WERI-Rb-1 (cell line): ENCODE measurements around the gene CACNB2.

ENCODE experiments used
- DNase-seq: peaks from one replicate; pipeline ENCODE4 v3.0.0-alpha.2; 2020
- H3K27ac ChIP-seq: fragments of 250-450 bp; sonication (Bioruptor Pico); 2 replicates; pipeline ENCODE4 v1.5.1; 2020; ENCODE audit warnings: mild to moderate bottlenecking, moderate library complexity
- H3K27me3 ChIP-seq: fragments of 250-450 bp; sonication (Bioruptor Pico); 2 replicates; pipeline ENCODE4 v1.5.1; 2021; ENCODE audit warnings: mild to moderate bottlenecking, low read depth, moderate library complexity; ENCODE audit not compliant: insufficient read depth, severe bottlenecking
- H3K36me3 ChIP-seq: fragments of 250-450 bp; sonication (Bioruptor Pico); 2 replicates; pipeline ENCODE4 v1.5.1; 2020; ENCODE audit warnings: mild to moderate bottlenecking, moderate library complexity
- H3K4me3 ChIP-seq: 2 replicates; pipeline ENCODE4 v1.5.1; 2011; ENCODE audit warnings: low read depth, mild to moderate bottlenecking, control low read depth, low read length
- H3K9me3 ChIP-seq: fragments of 250-450 bp; sonication (Bioruptor Pico); 2 replicates; pipeline ENCODE4 v1.5.1; 2021; ENCODE audit warnings: mild to moderate bottlenecking, moderate library complexity; ENCODE audit not compliant: severe bottlenecking
- CTCF ChIP-seq: IDR thresholded peaks from 2 replicates; pipeline ENCODE4 v1.5.1; 2011; ENCODE audit warnings: low read depth, mild to moderate bottlenecking, control low read depth, inconsistent platforms, low read length

The CACNB2 gene

GRCh38 chr10:18483516-18484186, 343.4 kb downstream of the CACNB2 start:
- Histone ChIP-seq H3K36me3 (no peaks in the 10 kb centered on the region), H3K9me3 (no peaks in the 10 kb centered on the region), H3K4me3 (no peak overlapping the region), H3K27ac (no peak overlapping the region), H3K27me3 (no peaks in the 10 kb centered on the region)
- no peak for TF ChIP-seq CTCF
- no peak for DNase-seq

- no peak overlapping the region for H3K27ac ChIP-seq
- no peak for TF ChIP-seq CTCF
- H3K4me3 ChIP-seq: no peak overlapping the region
- H3K27me3 ChIP-seq: no peaks in the 10 kb centered on the region
- H3K36me3 ChIP-seq: no peaks in the 10 kb centered on the region
- no peaks in the 10 kb centered on the region for H3K9me3 ChIP-seq
- DNase-seq: peak; percentile 10
These were observed 346.2 kb downstream of the CACNB2 start for GRCh38 chr10:18486438-18486837.

GRCh38 chr10:18490755-18491154, 350.5 kb downstream of the CACNB2 start:
- Histone ChIP-seq H3K4me3 (no peak overlapping the region), H3K27me3 (no peaks in the 10 kb centered on the region), H3K36me3 (no peaks in the 10 kb centered on the region), H3K27ac (no peak overlapping the region), H3K9me3 (no peaks in the 10 kb centered on the region)
- TF ChIP-seq CTCF: no peak
- DNase-seq: no peak

GRCh38 chr10:18497806-18498369, 357.7 kb downstream of the CACNB2 start:
- H3K9me3 ChIP-seq: no peaks in the 10 kb centered on the region
- no peaks in the 10 kb centered on the region for H3K27me3 ChIP-seq
- no peaks in the 10 kb centered on the region for H3K36me3 ChIP-seq
- H3K4me3 ChIP-seq: no peak overlapping the region
- no peak overlapping the region for H3K27ac ChIP-seq
- no peak for TF ChIP-seq CTCF
- no peak for DNase-seq

- Histone ChIP-seq H3K27ac (no peak overlapping the region), H3K36me3 (no peaks in the 10 kb centered on the region), H3K27me3 (no peaks in the 10 kb centered on the region), H3K4me3 (no peak overlapping the region), H3K9me3 (no peaks in the 10 kb centered on the region)
- TF ChIP-seq CTCF: no peak
- DNase-seq: no peak
These were observed 358.8 kb downstream of the CACNB2 start for GRCh38 chr10:18498998-18499397.

- Histone ChIP-seq H3K4me3 (no peak overlapping the region), H3K27me3 (no peaks in the 10 kb centered on the region), H3K36me3 (no peaks in the 10 kb centered on the region), H3K9me3 (no peaks in the 10 kb centered on the region), H3K27ac (no peak overlapping the region)
- no peak for DNase-seq
- no peak for TF ChIP-seq CTCF
These were observed 360.4 kb downstream of the CACNB2 start for GRCh38 chr10:18500576-18500975.
